ENCODE measurements around the gene SLC5A10.

The SLC5A10 gene

DNA sequence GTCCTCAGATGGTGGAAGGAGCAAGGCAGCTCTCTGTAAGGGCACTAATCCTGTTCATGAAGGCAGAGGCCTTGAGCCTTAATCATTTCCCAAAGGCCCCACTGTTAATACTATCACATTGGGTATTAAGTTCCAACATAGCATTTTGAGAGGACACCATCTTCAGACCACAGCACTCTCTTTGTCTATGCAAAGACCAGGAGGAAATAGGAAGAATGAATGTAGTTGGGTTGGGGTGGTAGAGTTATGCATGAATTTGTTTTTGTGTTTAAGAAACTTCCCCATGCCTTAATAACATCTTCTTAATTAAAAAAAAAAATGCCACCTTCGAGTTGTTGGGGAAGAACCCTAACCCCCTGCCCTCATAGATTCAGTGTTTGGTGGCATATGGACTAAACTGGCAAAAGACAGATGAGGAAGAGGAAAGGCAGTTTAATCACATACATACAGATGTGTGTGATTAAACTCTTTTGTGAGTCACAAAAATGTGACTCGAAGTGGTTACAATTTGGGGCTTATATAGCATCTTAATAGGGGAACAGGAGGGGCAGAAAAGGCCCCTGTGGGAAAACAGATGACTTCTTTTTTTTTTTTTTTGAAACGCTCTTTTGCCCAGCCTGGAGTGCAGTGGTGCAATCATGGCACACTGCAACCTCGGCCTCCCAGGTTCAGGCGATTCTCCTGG is 35.0 kb upstream of the SLC5A10 start:
- intact Hi-C loops (cut with DNase I; ENCODE audit: low total_unique reads): no loop called here
- Histone ChIP-seq H3K27me3 (no peaks in the 10 kb centered on the region), H3K36me3 (peaks cover 30 to 62% (median 41%) of the 10 kb centered on the region in 3 donors), H3K9me3 (no peaks in the 10 kb centered on the region), H3K27ac (no peak overlapping the region), H3K4me3 (no peak overlapping the region), H3K4me1 (peaks cover 0 to 14% (median 4%) of the 10 kb centered on the region in 4 donors)
- no peak for TF ChIP-seq CTCF (IDR thresholded peaks at IDR 0.05)
- no peak for DNase-seq

DNA sequence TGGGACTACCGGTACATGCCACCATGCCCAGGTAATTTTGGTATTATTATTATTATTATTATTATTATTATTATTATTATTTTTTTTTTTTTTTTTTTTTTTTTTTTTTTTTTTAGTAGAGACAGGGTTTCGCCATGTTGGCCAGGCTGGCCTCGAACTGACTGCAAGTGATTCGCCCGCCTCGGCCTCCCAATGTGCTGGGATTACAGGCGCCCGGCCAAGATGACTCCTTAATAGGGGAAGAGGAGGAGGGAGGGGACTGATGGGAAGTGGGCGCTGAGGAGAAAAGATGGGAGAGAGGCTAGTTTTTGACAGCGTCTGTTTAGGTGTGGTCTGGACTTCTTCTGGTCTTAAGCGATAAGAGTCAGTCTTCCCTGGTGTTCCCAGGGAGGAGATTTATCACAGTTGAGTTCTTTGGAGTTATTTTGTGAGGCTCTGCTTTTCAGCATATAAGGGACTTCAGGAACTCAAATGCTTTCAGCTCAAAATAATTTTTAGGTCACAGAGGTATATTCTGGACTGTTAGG is 34.4 kb upstream of the SLC5A10 start:
- H3K4me1 ChIP-seq: peaks cover 0 to 17% (median 4%) of the 10 kb centered on the region in 4 donors
- no peak overlapping the region for H3K27ac ChIP-seq
- H3K9me3 ChIP-seq: no peaks in the 10 kb centered on the region
- no peak for TF ChIP-seq CTCF (IDR thresholded peaks at IDR 0.05)
- H3K27me3 ChIP-seq: no peaks in the 10 kb centered on the region
- intact Hi-C loops (cut with DNase I; ENCODE audit: low total_unique reads): no loop called here
- peaks cover 24 to 56% (median 35%) of the 10 kb centered on the region in 3 donors for H3K36me3 ChIP-seq
- no peak overlapping the region for H3K4me3 ChIP-seq
- no peak for DNase-seq

DNA sequence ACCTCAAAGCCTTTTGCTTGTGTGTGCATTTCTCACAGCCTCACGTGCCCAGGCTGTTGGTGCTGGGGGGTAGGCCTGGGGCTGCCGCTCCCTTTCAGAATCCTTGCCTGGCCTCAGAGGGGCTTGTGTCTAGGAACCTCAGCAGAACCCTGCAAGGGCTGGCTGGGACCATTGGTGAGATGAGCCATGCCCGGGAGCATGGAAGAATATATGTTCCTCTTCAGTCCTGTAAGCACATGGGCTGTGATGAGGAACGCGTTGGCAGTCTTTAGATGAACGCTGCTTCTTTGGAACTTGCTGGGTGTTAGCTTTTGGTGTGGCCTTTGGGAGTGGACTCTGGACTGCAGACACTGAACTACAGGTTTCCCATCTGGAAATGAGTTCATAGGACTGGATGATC is 32.0 kb upstream of the SLC5A10 start:
- H3K27me3 ChIP-seq: no peaks in the 10 kb centered on the region
- no peak for DNase-seq
- intact Hi-C loops (cut with DNase I; ENCODE audit: low total_unique reads): no loop called here
- peaks cover 18 to 33% (median 28%) of the 10 kb centered on the region in 3 donors for H3K36me3 ChIP-seq
- H3K4me1 ChIP-seq: peaks cover 0 to 20% (median 4%) of the 10 kb centered on the region in 4 donors
- no peaks in the 10 kb centered on the region for H3K9me3 ChIP-seq
- H3K27ac ChIP-seq: no peak overlapping the region
- TF ChIP-seq CTCF (IDR thresholded peaks at IDR 0.05): no peak
- no peak overlapping the region for H3K4me3 ChIP-seq

DNA sequence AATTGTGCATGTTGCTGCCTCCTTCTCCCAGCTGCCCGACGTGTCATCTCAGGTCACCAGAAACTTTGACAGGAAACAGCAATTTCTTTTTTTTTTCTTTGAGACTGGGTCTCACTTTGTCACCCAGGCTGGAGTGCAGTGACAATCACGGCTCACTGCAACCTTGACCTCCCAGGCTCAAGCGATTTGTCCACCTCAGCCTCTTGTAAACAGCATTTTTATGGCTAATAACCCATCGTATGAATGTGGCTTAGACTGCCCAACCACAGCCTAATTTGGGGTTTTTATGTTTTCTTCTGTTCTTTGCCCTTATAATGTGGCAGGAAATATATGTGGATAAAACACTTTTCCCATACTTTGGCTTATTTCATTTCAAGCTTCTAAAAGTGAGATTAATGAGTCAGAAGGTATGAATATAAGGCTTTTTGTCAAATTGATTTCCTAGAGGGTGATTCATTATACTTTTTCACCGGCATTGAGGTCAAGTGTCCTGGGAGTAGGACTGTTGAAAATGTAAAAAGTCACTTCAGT is 31.0 kb upstream of the SLC5A10 start:
- Histone ChIP-seq H3K27me3 (no peaks in the 10 kb centered on the region), H3K4me3 (no peak overlapping the region), H3K4me1 (peaks cover 0 to 20% (median 4%) of the 10 kb centered on the region in 4 donors), H3K9me3 (no peaks in the 10 kb centered on the region), H3K36me3 (peaks cover 18 to 23% (median 21%) of the 10 kb centered on the region in 3 donors), H3K27ac (peak overlapping the region in 1 of 2 donors; percentile 45)
- no peak for DNase-seq
- intact Hi-C loops (cut with DNase I; ENCODE audit: low total_unique reads): no loop called here
- TF ChIP-seq CTCF (IDR thresholded peaks at IDR 0.05): no peak

- H3K4me3 ChIP-seq: no peak overlapping the region
- intact Hi-C loops (cut with DNase I; ENCODE audit: low total_unique reads): no loop called here
- no peaks in the 10 kb centered on the region for H3K27me3 ChIP-seq
- H3K4me1 ChIP-seq: peaks cover 0 to 20% (median 4%) of the 10 kb centered on the region in 4 donors
- no peak for DNase-seq
- H3K9me3 ChIP-seq: no peaks in the 10 kb centered on the region
- H3K36me3 ChIP-seq: peaks cover 15 to 21% (median 15%) of the 10 kb centered on the region in 3 donors
- no peak for TF ChIP-seq CTCF (IDR thresholded peaks at IDR 0.05)
- H3K27ac ChIP-seq: peak overlapping the region in 1 of 2 donors; percentile 45
These were observed 30.5 kb upstream of the SLC5A10 start for GRCh38 chr17:18921485-18921884.

Measured in tibial artery (tissue), 4 donors.